CD14-positive monocyte (primary cell): Measurements from ENCODE around the gene EPHB4. TPM values are rescaled to one million over a fixed set of nuclear protein-coding genes. Genes with fewer than 3 reads are reported as not detected.

Experiments used
- DNase-seq, 3 donors: peaks; one replicate each; pipeline ENCODE4 v3.0.0-alpha.2; 2011 to 2022
- H2AFZ ChIP-seq: 2 replicates; pipeline ENCODE4 v1.6.0; 2012; ENCODE audit warnings: mild to moderate bottlenecking, low read depth, low read length, inconsistent platforms; ENCODE audit not compliant: insufficient read depth, poor library complexity, severe bottlenecking
- H3K27ac ChIP-seq, 2 donors: 1 replicate in 1 of 2; 2 replicates in 1 of 2; pipeline ENCODE4 v1.5.1; 2012 to 2013; ENCODE audit warnings: low read length in 2 of 2, control low read depth in 1 of 2, inconsistent platforms in 1 of 2, low read depth in 1 of 2, mild to moderate bottlenecking in 1 of 2
- H3K27me3 ChIP-seq, 2 donors: one replicate each; pipeline versions ENCODE4 v1.6.0 to v1.6.1; 2011 to 2013; ENCODE audit warnings: low read length in 2 of 2; ENCODE audit not compliant: control insufficient read depth in 2 of 2, insufficient read depth in 2 of 2
- H3K36me3 ChIP-seq, 2 donors: replicated peaks in 1 of 2; 1 replicate in 1 of 2; 2 replicates in 1 of 2; pipeline versions ENCODE4 v1.5.1 to v1.6.1; 2012 to 2013; ENCODE audit warnings: low read length in 2 of 2, control low read depth in 1 of 2, inconsistent platforms in 1 of 2, mild to moderate bottlenecking in 1 of 2; ENCODE audit not compliant: insufficient read depth in 2 of 2, control insufficient read depth in 1 of 2
- H3K4me1 ChIP-seq, 2 donors: 1 replicate in 1 of 2; 2 replicates in 1 of 2; pipeline versions ENCODE4 v1.5.1 to v1.6.1; 2012 to 2013; ENCODE audit warnings: low read length in 2 of 2, control low read depth in 1 of 2, inconsistent platforms in 1 of 2, mild to moderate bottlenecking in 1 of 2, moderate library complexity in 1 of 2; ENCODE audit not compliant: insufficient read depth in 2 of 2, control insufficient read depth in 1 of 2
- H3K4me2 ChIP-seq: replicated peaks from 2 replicates; pipeline ENCODE3; 2012; ENCODE audit warnings: low read length, moderate library complexity, mild to moderate bottlenecking; ENCODE audit not compliant: poor library complexity, severe bottlenecking; ENCODE audit errors: extremely low read depth
- H3K4me3 ChIP-seq, 3 experiments: fragments of 200-600 bp in 1 of 3; sonication (generic) in 1 of 3; replicated peaks in 1 of 3; 1 replicate in 2 of 3; 2 replicates in 1 of 3; pipeline ENCODE4 v1.5.1; 2011 to 2013; ENCODE audit warnings: low read length in 3 of 3, mild to moderate bottlenecking in 3 of 3, control low read depth in 2 of 3, low read depth in 2 of 3, inconsistent platforms in 1 of 3, moderate library complexity in 1 of 3
- H3K79me2 ChIP-seq: 2 replicates; pipeline ENCODE4 v1.6.0; 2012; ENCODE audit warnings: mild to moderate bottlenecking, control low read depth, inconsistent platforms, low read length, moderate library complexity; ENCODE audit not compliant: insufficient read depth
- H3K9ac ChIP-seq: 2 replicates; pipeline ENCODE4 v1.6.0; 2017; ENCODE audit warnings: low read length, mild to moderate bottlenecking; ENCODE audit not compliant: insufficient read depth, poor library complexity, severe bottlenecking
- H3K9me3 ChIP-seq, 2 donors: replicated peaks in 1 of 2; 1 replicate in 1 of 2; 2 replicates in 1 of 2; pipeline versions ENCODE4 v1.5.1 to v1.6.1; 2012 to 2013; ENCODE audit warnings: low read length in 2 of 2, control low read depth in 1 of 2; ENCODE audit not compliant: control insufficient read depth in 1 of 2, insufficient read depth in 1 of 2
- H4K20me1 ChIP-seq: 2 replicates; pipeline ENCODE4 v1.6.0; 2012; ENCODE audit warnings: mild to moderate bottlenecking, low read length, control low read depth, moderate library complexity; ENCODE audit not compliant: insufficient read depth
- H3K27ac Mint-ChIP-seq, 7 donors: one replicate each; pipeline ENCODE4 v1.8.0; 2020; ENCODE audit warnings: mild to moderate bottlenecking in 7 of 7, mixed read lengths in 7 of 7, moderate library complexity in 6 of 7, inconsistent platforms in 2 of 7
- H3K27me3 Mint-ChIP-seq, 3 donors: one replicate each; pipeline ENCODE4 v1.8.0; 2021 to 2022; ENCODE audit warnings: low read depth in 3 of 3, mild to moderate bottlenecking in 3 of 3, mixed read lengths in 3 of 3, moderate library complexity in 3 of 3, inconsistent platforms in 1 of 3
- H3K36me3 Mint-ChIP-seq, 2 donors: one replicate each; pipeline ENCODE4 v1.8.0; 2020; ENCODE audit warnings: mixed read lengths in 2 of 2, inconsistent platforms in 1 of 2, mild to moderate bottlenecking in 1 of 2
- H3K4me1 Mint-ChIP-seq: one replicate; pipeline ENCODE4 v1.8.0; 2020; ENCODE audit warnings: mild to moderate bottlenecking, mixed read lengths
- H3K4me3 Mint-ChIP-seq, 2 donors: one replicate each; pipeline ENCODE4 v1.8.0; 2020; ENCODE audit warnings: mild to moderate bottlenecking in 2 of 2, mixed read lengths in 2 of 2, moderate library complexity in 1 of 2
- H3K9me3 Mint-ChIP-seq, 7 donors: one replicate each; pipeline ENCODE4 v1.8.0; 2020 to 2022; ENCODE audit warnings: mixed read lengths in 7 of 7, mild to moderate bottlenecking in 6 of 7, moderate library complexity in 6 of 7, inconsistent platforms in 2 of 7
- WGBS: methylation state at CpG from one replicate; pipeline ENCODE4 v1.1.5; 2013; ENCODE audit warnings: missing lambda C conversion rate; ENCODE audit not compliant: insufficient coverage; 5-methylcytosine and 5-hydroxymethylcytosine counted together
- intact Hi-C, 2 donors: fragments of 100-400 bp; cut with micrococcal nuclease; formaldehyde crosslinking; loops; one replicate each; pipeline versions ENCODE4 v1.15.0 to v1.15.1; 2023
- polyA plus RNA-seq, 3 donors: library from polyadenylated mRNA; depleted of rRNA in 1 of 3; unstranded in 2 of 3; stranded (reverse) in 1 of 3; fragments of 300-500 nt in 2 of 3; fragments of >200 nt in 1 of 3; fragmentation: Illumina TruSeq in 2 of 3; gene quantifications; 1 replicate in 2 of 3; 2 replicates in 1 of 3; pipeline ENCODE4 v1.2.3, GENCODE V29; 2012 to 2021
- TF ChIP-seq, protein P1 (sequence below): fragments of 200-600 bp; IDR thresholded peaks from one replicate; pipeline ENCODE4 v1.8.0; 2022; ENCODE audit warnings: antibody characterized with exemption, mild to moderate bottlenecking

EPHB4 gene
- polyA plus RNA-seq, 3 donors = 5.0 to 6.5 (median 5.7) TPM

- no peaks in the 10 kb centered on the region for H3K79me2 ChIP-seq
- TF ChIP-seq, protein P1, sequence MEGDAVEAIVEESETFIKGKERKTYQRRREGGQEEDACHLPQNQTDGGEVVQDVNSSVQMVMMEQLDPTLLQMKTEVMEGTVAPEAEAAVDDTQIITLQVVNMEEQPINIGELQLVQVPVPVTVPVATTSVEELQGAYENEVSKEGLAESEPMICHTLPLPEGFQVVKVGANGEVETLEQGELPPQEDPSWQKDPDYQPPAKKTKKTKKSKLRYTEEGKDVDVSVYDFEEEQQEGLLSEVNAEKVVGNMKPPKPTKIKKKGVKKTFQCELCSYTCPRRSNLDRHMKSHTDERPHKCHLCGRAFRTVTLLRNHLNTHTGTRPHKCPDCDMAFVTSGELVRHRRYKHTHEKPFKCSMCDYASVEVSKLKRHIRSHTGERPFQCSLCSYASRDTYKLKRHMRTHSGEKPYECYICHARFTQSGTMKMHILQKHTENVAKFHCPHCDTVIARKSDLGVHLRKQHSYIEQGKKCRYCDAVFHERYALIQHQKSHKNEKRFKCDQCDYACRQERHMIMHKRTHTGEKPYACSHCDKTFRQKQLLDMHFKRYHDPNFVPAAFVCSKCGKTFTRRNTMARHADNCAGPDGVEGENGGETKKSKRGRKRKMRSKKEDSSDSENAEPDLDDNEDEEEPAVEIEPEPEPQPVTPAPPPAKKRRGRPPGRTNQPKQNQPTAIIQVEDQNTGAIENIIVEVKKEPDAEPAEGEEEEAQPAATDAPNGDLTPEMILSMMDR = no peak
- H3K27me3 Mint-ChIP-seq = peaks cover 55 to 62% (median 55%) of the 10 kb centered on the region in 3 donors
- H3K27me3 ChIP-seq = peaks cover 24 to 55% of the 10 kb centered on the region in 2 donors
- no peaks in the 10 kb centered on the region for H4K20me1 ChIP-seq
- peaks cover 28% of the 10 kb centered on the region for H3K4me1 Mint-ChIP-seq
- no peak overlapping the region for H3K27ac ChIP-seq
- H3K4me3 ChIP-seq = peak overlapping the region in 1 of 3 experiments; percentile 73
- DNase-seq = no peak
- H3K9ac ChIP-seq = no peak overlapping the region
- intact Hi-C loops = no loop called here
- peaks cover 0 to 4% of the 10 kb centered on the region in 2 donors for H3K9me3 ChIP-seq
- peaks cover 32 to 40% of the 10 kb centered on the region in 2 donors for H3K4me1 ChIP-seq
- H3K36me3 Mint-ChIP-seq = peaks cover 6 to 11% of the 10 kb centered on the region in 2 donors
- WGBS = 85% methylated on average over 7 of the region's 16 CpGs
- H3K4me3 Mint-ChIP-seq = peak overlapping the region in 1 of 2 donors; percentile 90
- H3K4me2 ChIP-seq = peak overlapping the region; percentile 90
- no peaks in the 10 kb centered on the region for H3K36me3 ChIP-seq
- H3K9me3 Mint-ChIP-seq = peaks cover 2 to 20% (median 14%) of the 10 kb centered on the region in 7 donors
- H3K27ac Mint-ChIP-seq = no peak overlapping the region
- no peak overlapping the region for H2AFZ ChIP-seq
These were observed 2.1 kb downstream of the EPHB4 start for GRCh38 chr7:100825215-100825671.

- Histone ChIP-seq H3K79me2 (no peaks in the 10 kb centered on the region), H3K9ac (no peak overlapping the region)
- peak overlapping the region in 1 of 2 donors; percentile 90 for H3K4me3 Mint-ChIP-seq
These were observed 2.7 kb downstream of the EPHB4 start for GRCh38 chr7:100824499-100825214.

More at GRCh38 chr7:100824499-100825214, 2.7 kb downstream of the EPHB4 start:
- Histone ChIP-seq H4K20me1 (no peaks in the 10 kb centered on the region), H3K4me1 (peaks cover 32 to 40% of the 10 kb centered on the region in 2 donors), H3K27me3 (peaks cover 24 to 52% of the 10 kb centered on the region in 2 donors), H3K4me2 (no peak overlapping the region), H3K4me3 (no peak overlapping the region), H3K27ac (no peak overlapping the region), H2AFZ (no peak overlapping the region), H3K9me3 (peaks cover 0 to 4% of the 10 kb centered on the region in 2 donors), H3K36me3 (no peaks in the 10 kb centered on the region)
- TF ChIP-seq, protein P1 = no peak
- Mint-ChIP-seq H3K36me3 (peaks cover 6 to 11% of the 10 kb centered on the region in 2 donors), H3K4me1 (peaks cover 28% of the 10 kb centered on the region), H3K27ac (no peak overlapping the region), H3K27me3 (peaks cover 50 to 57% (median 51%) of the 10 kb centered on the region in 3 donors), H3K9me3 (peaks cover 2 to 20% (median 14%) of the 10 kb centered on the region in 7 donors)
- intact Hi-C loops = no loop called here
- 92% methylated on average over 12 of the region's 18 CpGs for WGBS
- no peak for DNase-seq
